Activated CD4-positive, CD25-positive, alpha-beta regulatory T cell treated with anti-CD3 and anti-CD28 coated beads, Interleukin-2, amount 50 U/mL, for 24 hours (primary cell): ENCODE data around the gene ZDHHC14.

Experiments used
- ATAC-seq, 2 donors: fragments of 150-1000 bp; cut with Tn5 transposase; one replicate each; pipeline ENCODE4 v1.10.0; 2021; ENCODE audit warnings: mild to moderate bottlenecking in 1 of 2, moderate library complexity in 1 of 2

The ZDHHC14 gene

GRCh38 chr6:157538168-157538567 lies 157.2 kb downstream of the ZDHHC14 start:
- ATAC-seq, result no peak

- no peak for ATAC-seq
These were observed 157.7 kb downstream of the ZDHHC14 start for GRCh38 chr6:157538698-157539097.

GRCh38 chr6:157539421-157539822 lies 158.4 kb downstream of the ZDHHC14 start:
- no peak for ATAC-seq

- no peak for ATAC-seq
These were observed 159.1 kb downstream of the ZDHHC14 start for GRCh38 chr6:157539900-157540752.

- ATAC-seq, result no peak
These were observed 160.8 kb downstream of the ZDHHC14 start for GRCh38 chr6:157541618-157542413.

GRCh38 chr6:157542414-157543160 lies 161.6 kb downstream of the ZDHHC14 start:
- ATAC-seq, result no peak

- ATAC-seq, result no peak
These were observed 165.3 kb downstream of the ZDHHC14 start for GRCh38 chr6:157546321-157546720.

- no peak for ATAC-seq
These were observed 166.1 kb downstream of the ZDHHC14 start for GRCh38 chr6:157547112-157547511.

GRCh38 chr6:157548635-157549467 lies 167.9 kb downstream of the ZDHHC14 start:
- peak in 1 of 2 donors; percentile 20 for ATAC-seq

GRCh38 chr6:157549468-157549745 lies 168.4 kb downstream of the ZDHHC14 start:
- no peak for ATAC-seq

GRCh38 chr6:157550114-157550989 lies 169.4 kb downstream of the ZDHHC14 start:
- peak in 1 of 2 donors; percentile 48 for ATAC-seq

- ATAC-seq, result no peak
These were observed 170.2 kb downstream of the ZDHHC14 start for GRCh38 chr6:157551041-157551832.

- ATAC-seq, result no peak
These were observed 171.2 kb downstream of the ZDHHC14 start for GRCh38 chr6:157552081-157552747.

- no peak for ATAC-seq
These were observed 172.0 kb downstream of the ZDHHC14 start for GRCh38 chr6:157552820-157553485.

GRCh38 chr6:157554747-157555146 lies 173.8 kb downstream of the ZDHHC14 start:
- no peak for ATAC-seq

GRCh38 chr6:157555455-157556143 lies 174.6 kb downstream of the ZDHHC14 start:
- ATAC-seq, result no peak

GRCh38 chr6:157556144-157556645 lies 175.2 kb downstream of the ZDHHC14 start:
- ATAC-seq, result no peak

- no peak for ATAC-seq
These were observed 175.9 kb downstream of the ZDHHC14 start for GRCh38 chr6:157556671-157557430.
